Naive thymus-derived CD8-positive, alpha-beta T cell (primary cell): ENCODE results near the gene EXD1. TPM values are rescaled to one million over a fixed set of nuclear protein-coding genes. Genes with fewer than 3 reads are reported as not detected.
"Not testable (repeated sequence)": the region's sequence is repeated elsewhere in the genome, so short reads cannot be mapped to it uniquely, and the experiment has no call there.

Experiments used
- ATAC-seq, 2 donors: fragments of 150-1000 bp; cut with Tn5 transposase in 1 of 2; sonication (Bioruptor Pico), chemical (Tn5 transposase) in 1 of 2; 1 replicate in 1 of 2; 2 replicates in 1 of 2; pipeline ENCODE4 v1.10.0; 2021; ENCODE audit warnings: mild to moderate bottlenecking in 2 of 2, moderate library complexity in 2 of 2
- POLR2A ChIA-PET: fragments of 350-600 bp; sonication (Branson Sonifier 250); formaldehyde crosslinking; loops from one replicate; lab custom pipeline; 2021; ENCODE audit warnings: antibody characterized with exemption; lab: Charles Lee
- DNase-seq, 10 donors: peaks; one replicate each; pipeline versions ENCODE4 v3.0.0 to v3.0.0-alpha.2; 2020 to 2022
- H3K27ac Mint-ChIP-seq, 10 donors: one replicate each; pipeline ENCODE4 v1.8.0; 2020 to 2022; ENCODE audit warnings: mild to moderate bottlenecking in 10 of 10, mixed read lengths in 10 of 10, moderate library complexity in 4 of 10, inconsistent platforms in 1 of 10
- H3K27me3 Mint-ChIP-seq, 5 donors: one replicate each; pipeline ENCODE4 v1.8.0; 2021 to 2022; ENCODE audit warnings: mixed read lengths in 5 of 5
- H3K36me3 Mint-ChIP-seq, 3 donors: one replicate each; pipeline ENCODE4 v1.8.0; 2020 to 2022; ENCODE audit warnings: mixed read lengths in 3 of 3, mild to moderate bottlenecking in 2 of 3, inconsistent platforms in 1 of 3
- H3K4me1 Mint-ChIP-seq, 4 donors: one replicate each; pipeline ENCODE4 v1.8.0; 2021 to 2022; ENCODE audit warnings: mixed read lengths in 4 of 4
- H3K4me3 Mint-ChIP-seq, 10 donors: one replicate each; pipeline ENCODE4 v1.8.0; 2020 to 2022; ENCODE audit warnings: mild to moderate bottlenecking in 10 of 10, mixed read lengths in 10 of 10, moderate library complexity in 6 of 10, inconsistent platforms in 1 of 10
- H3K9me3 Mint-ChIP-seq, 9 donors: one replicate each; pipeline ENCODE4 v1.8.0; 2020 to 2022; ENCODE audit warnings: mixed read lengths in 9 of 9, mild to moderate bottlenecking in 3 of 9, inconsistent platforms in 1 of 9, moderate library complexity in 1 of 9
- polyA plus RNA-seq, 3 donors: library from polyadenylated mRNA; unstranded; fragments of 300-500 nt; fragmentation: Illumina TruSeq; gene quantifications; one replicate each; pipeline ENCODE4 v1.2.3, GENCODE V29; 2021
- total RNA-seq, 8 experiments: library from RNA in 2 of 8; stranded (reverse) in 2 of 8; gene quantifications; one replicate each; pipeline ENCODE4 v1.2.3 and lab custom pipeline; 2021 to 2026

EXD1 gene
- total and polyA plus RNA-seq, 5 experiments from 2014 or later, result not detected

GRCh38 chr15:41256577-41257038 is 26.1 kb upstream of the EXD1 start:
- no peaks in the 10 kb centered on the region for H3K27me3 Mint-ChIP-seq
- POLR2A ChIA-PET, result no interaction called here
- H3K4me1 Mint-ChIP-seq, result peaks cover 0 to 23% (median 0%) of the 10 kb centered on the region in 4 donors
- ATAC-seq (no peak), DNase-seq (no peak)
- no peak overlapping the region for H3K4me3 Mint-ChIP-seq
- H3K36me3 Mint-ChIP-seq, result peaks cover 0 to 56% (median 9%) of the 10 kb centered on the region in 3 donors
- no peaks in the 10 kb centered on the region for H3K9me3 Mint-ChIP-seq
- no peak overlapping the region for H3K27ac Mint-ChIP-seq

GRCh38 chr15:41256103-41256502 is 25.5 kb upstream of the EXD1 start:
- no peak for DNase-seq
- Mint-ChIP-seq H3K4me1 (peaks cover 0 to 23% (median 0%) of the 10 kb centered on the region in 4 donors), H3K27me3 (no peaks in the 10 kb centered on the region), H3K27ac (peak overlapping the region in 1 of 10 donors; percentile 22), H3K36me3 (peaks cover 0 to 57% (median 9%) of the 10 kb centered on the region in 3 donors), H3K9me3 (no peaks in the 10 kb centered on the region), H3K4me3 (no peak overlapping the region)
- POLR2A ChIA-PET, result no interaction called here
- no peak for ATAC-seq

- ATAC-seq (no peak), DNase-seq (no peak)
- peaks cover 0 to 18% (median 0%) of the 10 kb centered on the region in 4 donors for H3K4me1 Mint-ChIP-seq
- no peaks in the 10 kb centered on the region for H3K27me3 Mint-ChIP-seq
- POLR2A ChIA-PET, result no interaction called here
- no peak overlapping the region for H3K4me3 Mint-ChIP-seq
- peaks cover 0 to 55% (median 9%) of the 10 kb centered on the region in 3 donors for H3K36me3 Mint-ChIP-seq
- peak overlapping the region in 1 of 10 donors; percentile 66 for H3K27ac Mint-ChIP-seq
- no peaks in the 10 kb centered on the region for H3K9me3 Mint-ChIP-seq
Observed at GRCh38 chr15:41254560-41254959, 24.0 kb upstream of the EXD1 start.

DNA sequence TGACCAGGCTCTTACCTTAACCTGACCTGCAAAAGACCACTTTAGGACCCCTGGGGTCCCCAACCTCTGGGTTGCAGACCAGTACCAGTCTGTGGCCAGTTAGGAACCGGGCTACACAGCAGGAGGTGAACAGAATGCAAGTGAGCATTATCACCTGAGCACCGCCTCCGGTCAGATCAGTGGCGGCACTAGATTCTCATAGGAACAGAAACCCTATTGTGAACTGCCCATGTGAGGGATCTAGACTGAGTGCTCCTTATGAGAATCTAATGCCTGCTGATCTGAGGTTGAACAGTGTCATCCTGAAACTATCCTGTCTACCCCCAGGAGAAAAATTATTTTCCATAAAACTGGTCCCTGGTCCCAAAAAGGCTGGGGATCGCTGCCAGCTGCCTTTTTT is 20.9 kb upstream of the EXD1 start:
- DNase-seq (no peak), ATAC-seq (no peak)
- Mint-ChIP-seq H3K27me3 (no peaks in the 10 kb centered on the region), H3K27ac (no peak overlapping the region), H3K4me3 (no peak overlapping the region), H3K4me1 (peaks cover 0 to 8% (median 0%) of the 10 kb centered on the region in 4 donors), H3K36me3 (peaks cover 0 to 39% (median 13%) of the 10 kb centered on the region in 3 donors), H3K9me3 (no peaks in the 10 kb centered on the region)
- POLR2A ChIA-PET, result no interaction called here

- H3K27ac Mint-ChIP-seq, H3K27me3 Mint-ChIP-seq, DNase-seq, H3K4me3 Mint-ChIP-seq, POLR2A ChIA-PET, H3K9me3 Mint-ChIP-seq, H3K4me1 Mint-ChIP-seq, ATAC-seq: not testable (repeated sequence)
- peaks cover 0 to 41% (median 14%) of the 10 kb centered on the region in 3 donors for H3K36me3 Mint-ChIP-seq
Observed at GRCh38 chr15:41250745-41251144, 20.2 kb upstream of the EXD1 start.

DNA sequence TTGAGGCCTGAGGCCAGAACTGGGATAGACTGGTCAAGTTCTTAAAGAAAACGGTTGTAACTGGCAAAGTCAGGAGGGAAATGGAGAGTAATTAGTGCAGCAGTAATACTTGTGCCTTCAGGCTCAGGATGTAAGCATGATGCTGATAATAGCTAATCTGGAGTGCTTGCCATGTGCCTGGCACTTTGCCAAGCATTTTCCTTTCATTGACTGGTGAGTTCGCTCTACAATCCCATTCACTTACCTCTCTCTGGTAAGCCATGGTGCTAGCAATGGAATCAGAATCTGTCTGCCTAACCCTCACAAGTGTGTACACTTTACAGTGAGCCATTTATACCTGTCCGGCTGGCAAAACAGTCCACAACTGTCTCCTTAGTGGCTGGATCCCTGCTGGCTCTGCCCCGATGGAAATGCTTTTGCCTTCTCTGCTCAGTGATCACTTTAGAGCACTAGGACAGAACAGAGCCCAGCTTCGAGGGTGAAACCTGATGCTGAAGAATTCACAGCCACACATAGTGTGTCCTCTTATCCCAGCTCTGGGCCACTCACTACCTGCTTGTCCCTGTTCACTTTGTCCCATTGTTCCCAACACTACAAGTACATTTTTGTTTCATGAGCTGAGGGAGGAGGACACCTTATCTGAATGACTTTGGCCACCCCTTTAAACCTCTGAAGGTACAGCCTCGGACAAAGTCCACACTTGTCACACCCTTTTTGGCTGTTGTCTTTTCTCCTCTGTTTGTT is 10.8 kb upstream of the EXD1 start:
- no peak for DNase-seq
- H3K27ac Mint-ChIP-seq, result no peak overlapping the region
- no peaks in the 10 kb centered on the region for H3K9me3 Mint-ChIP-seq
- POLR2A ChIA-PET, result no interaction called here
- H3K4me1 Mint-ChIP-seq, result peaks cover 0 to 5% (median 2%) of the 10 kb centered on the region in 4 donors
- no peak overlapping the region for H3K4me3 Mint-ChIP-seq
- no peaks in the 10 kb centered on the region for H3K27me3 Mint-ChIP-seq
- peaks cover 0 to 21% (median 19%) of the 10 kb centered on the region in 3 donors for H3K36me3 Mint-ChIP-seq
- ATAC-seq, result no peak

- DNase-seq, result no peak
- no peaks in the 10 kb centered on the region for H3K27me3 Mint-ChIP-seq
- no peaks in the 10 kb centered on the region for H3K9me3 Mint-ChIP-seq
- peaks cover 6 to 9% (median 8%) of the 10 kb centered on the region in 4 donors for H3K4me1 Mint-ChIP-seq
- peak overlapping the region in 1 of 10 donors; percentile 7 for H3K27ac Mint-ChIP-seq
- no peak overlapping the region for H3K4me3 Mint-ChIP-seq
- POLR2A ChIA-PET, result no interaction called here
- H3K36me3 Mint-ChIP-seq, result no peaks in the 10 kb centered on the region
- ATAC-seq, result no peak
Observed at GRCh38 chr15:41238100-41238499, 7.5 kb upstream of the EXD1 start.

GRCh38 chr15:41235929-41236328 is 5.4 kb upstream of the EXD1 start:
- DNase-seq, result no peak
- POLR2A ChIA-PET, result interaction anchor here (0.6 to 0.7 kb wide), 2 partner anchors 207 to 293 kb away, joined by 3 to 5 read pairs; no protein-coding TSS in a partner anchor
- H3K36me3 Mint-ChIP-seq, result no peaks in the 10 kb centered on the region
- no peaks in the 10 kb centered on the region for H3K9me3 Mint-ChIP-seq
- H3K27ac Mint-ChIP-seq, result no peak overlapping the region
- ATAC-seq, result no peak
- peaks cover 17 to 28% (median 25%) of the 10 kb centered on the region in 4 donors for H3K4me1 Mint-ChIP-seq
- no peaks in the 10 kb centered on the region for H3K27me3 Mint-ChIP-seq
- H3K4me3 Mint-ChIP-seq, result no peak overlapping the region

GRCh38 chr15:41235228-41235627 is 4.7 kb upstream of the EXD1 start:
- not testable (repeated sequence) for H3K9me3 Mint-ChIP-seq, H3K27ac Mint-ChIP-seq, DNase-seq, H3K27me3 Mint-ChIP-seq, H3K36me3 Mint-ChIP-seq, H3K4me3 Mint-ChIP-seq, ATAC-seq
- peaks cover 18 to 35% (median 31%) of the 10 kb centered on the region in 4 donors for H3K4me1 Mint-ChIP-seq
- POLR2A ChIA-PET, result interaction anchor here (0.7 kb wide), 1 partner anchor 292 kb away, joined by 5 read pairs; no protein-coding TSS in a partner anchor

- Mint-ChIP-seq H3K4me3 (no peak overlapping the region), H3K9me3 (no peaks in the 10 kb centered on the region), H3K27me3 (no peaks in the 10 kb centered on the region), H3K4me1 (peaks cover 18 to 37% (median 31%) of the 10 kb centered on the region in 4 donors), H3K27ac (peak overlapping the region in 1 of 10 donors; percentile 18), H3K36me3 (no peaks in the 10 kb centered on the region)
- POLR2A ChIA-PET, result interaction anchor here (0.6 kb wide), 1 partner anchor 120 kb away, joined by 3 read pairs; no protein-coding TSS in a partner anchor
- ATAC-seq, result no peak
- DNase-seq, result no peak
Observed at GRCh38 chr15:41233367-41233771, 2.8 kb upstream of the EXD1 start.

GRCh38 chr15:41231422-41232226 is 1.1 kb upstream of the EXD1 start:
- no peaks in the 10 kb centered on the region for H3K9me3 Mint-ChIP-seq
- H3K27ac Mint-ChIP-seq, result peak overlapping the region; percentile 77 to 95 (median 93)
- H3K27me3 Mint-ChIP-seq, result no peaks in the 10 kb centered on the region
- POLR2A ChIA-PET, result interaction anchor here (0.6 to 1.5 kb wide), 8 partner anchors 13 to 1123 kb away, joined by 3 to 11 read pairs (median 4); partner anchors contain the start of genes BMF, INO80, NUSAP1 and OIP5
- H3K36me3 Mint-ChIP-seq, result no peaks in the 10 kb centered on the region
- peak overlapping the region; percentile 88 to 94 (median 92) for H3K4me3 Mint-ChIP-seq
- ATAC-seq, result peak; percentile 52 to 71
- peaks cover 15 to 37% (median 29%) of the 10 kb centered on the region in 4 donors for H3K4me1 Mint-ChIP-seq
- no peak for DNase-seq

GRCh38 chr15:41230345-41230649 is 260 bp downstream of the EXD1 start:
- Mint-ChIP-seq H3K9me3 (no peaks in the 10 kb centered on the region), H3K27me3 (peaks cover 0 to 2% (median 0%) of the 10 kb centered on the region in 5 donors), H3K4me1 (peaks cover 15 to 37% (median 29%) of the 10 kb centered on the region in 4 donors), H3K4me3 (peak overlapping the region; percentile 88 to 94 (median 92)), H3K27ac (peak overlapping the region in 8 of 10 donors; percentile 77 to 95 (median 93)), H3K36me3 (no peaks in the 10 kb centered on the region)
- DNase-seq (no peak), ATAC-seq (no peak)
- POLR2A ChIA-PET, result interaction anchor here (0.6 to 1.5 kb wide), 8 partner anchors 11 to 1122 kb away, joined by 3 to 11 read pairs (median 4); partner anchors contain the start of genes BMF, INO80, NUSAP1 and OIP5
